ENCODE measurements around the gene PIGK.
A peak's percentile ranks its signal among the peaks of the same experiment; 100 is the strongest.
"Not testable (repeated sequence)": the region's sequence is repeated elsewhere in the genome, so short reads cannot be mapped to it uniquely, and the experiment has no call there.

PIGK gene

GRCh38 chr1:77168358-77168757, 50.9 kb downstream of the PIGK start:
- DNase-seq (ENCODE audit: insufficient read length, low spot score) = no peak
- no peak for TF ChIP-seq POLR2A (IDR thresholded peaks at IDR 0.05; ENCODE audit: low read depth, low read length)
- peak; percentile 36 for FAIRE-seq

- no peak for FAIRE-seq
- no peak for DNase-seq (ENCODE audit: insufficient read length, low spot score)
- TF ChIP-seq POLR2A (IDR thresholded peaks at IDR 0.05; ENCODE audit: low read depth, low read length) = no peak
Observed at GRCh38 chr1:77164434-77164944, 54.7 kb downstream of the PIGK start.

- FAIRE-seq; DNase-seq (ENCODE audit: insufficient read length, low spot score): not testable (repeated sequence)
Observed at GRCh38 chr1:77159706-77160105, 59.5 kb downstream of the PIGK start.

- DNase-seq (ENCODE audit: insufficient read length, low spot score) (no peak), FAIRE-seq (no peak)
- no peak for TF ChIP-seq POLR2A (IDR thresholded peaks at IDR 0.05; ENCODE audit: low read depth, low read length)
Observed at GRCh38 chr1:77156214-77156613, 63.0 kb downstream of the PIGK start.

GRCh38 chr1:77146270-77146669, 73.0 kb downstream of the PIGK start:
- DNase-seq (ENCODE audit: insufficient read length, low spot score) (no peak), FAIRE-seq (no peak)
- TF ChIP-seq POLR2A (IDR thresholded peaks at IDR 0.05; ENCODE audit: low read depth, low read length) = no peak

- TF ChIP-seq POLR2A (IDR thresholded peaks at IDR 0.05; ENCODE audit: low read depth, low read length) = no peak
- no peak for DNase-seq (ENCODE audit: insufficient read length, low spot score)
- no peak for FAIRE-seq
Observed at GRCh38 chr1:77143529-77144121, 75.6 kb downstream of the PIGK start.

- no peak for DNase-seq (ENCODE audit: insufficient read length, low spot score)
- TF ChIP-seq POLR2A (IDR thresholded peaks at IDR 0.05; ENCODE audit: low read depth, low read length) = no peak
- no peak for FAIRE-seq
Observed at GRCh38 chr1:77139389-77139788, 79.8 kb downstream of the PIGK start.

- DNase-seq (ENCODE audit: insufficient read length, low spot score) (no peak), FAIRE-seq (peak; percentile 67)
- TF ChIP-seq POLR2A (IDR thresholded peaks at IDR 0.05; ENCODE audit: low read depth, low read length) = no peak
Observed at GRCh38 chr1:77134359-77134758, 84.9 kb downstream of the PIGK start.

GRCh38 chr1:77133731-77134358, 85.4 kb downstream of the PIGK start:
- TF ChIP-seq POLR2A (IDR thresholded peaks at IDR 0.05; ENCODE audit: low read depth, low read length) = no peak
- DNase-seq (ENCODE audit: insufficient read length, low spot score) (no peak), FAIRE-seq (no peak)

GRCh38 chr1:77126307-77126706, 92.9 kb downstream of the PIGK start:
- FAIRE-seq = peak; percentile 92
- peak; percentile 6 for DNase-seq (ENCODE audit: insufficient read length, low spot score)
- no peak for TF ChIP-seq POLR2A (IDR thresholded peaks at IDR 0.05; ENCODE audit: low read depth, low read length)

GRCh38 chr1:77121503-77121902, 97.7 kb downstream of the PIGK start:
- no peak for DNase-seq (ENCODE audit: insufficient read length, low spot score)
- no peak for TF ChIP-seq POLR2A (IDR thresholded peaks at IDR 0.05; ENCODE audit: low read depth, low read length)
- no peak for FAIRE-seq

- FAIRE-seq (no peak), DNase-seq (ENCODE audit: insufficient read length, low spot score) (no peak)
- no peak for TF ChIP-seq POLR2A (IDR thresholded peaks at IDR 0.05; ENCODE audit: low read depth, low read length)
Observed at GRCh38 chr1:77120950-77121349, 98.3 kb downstream of the PIGK start.

- FAIRE-seq (no peak), DNase-seq (ENCODE audit: insufficient read length, low spot score) (no peak)
- no peak for TF ChIP-seq POLR2A (IDR thresholded peaks at IDR 0.05; ENCODE audit: low read depth, low read length)
Observed at GRCh38 chr1:77118712-77119111, 100.5 kb downstream of the PIGK start.

- no peak for FAIRE-seq
Observed at GRCh38 chr1:77104672-77105071, 114.6 kb downstream of the PIGK start.

GRCh38 chr1:77103486-77103885, 115.7 kb downstream of the PIGK start:
- FAIRE-seq = no peak
- TF ChIP-seq POLR2A (IDR thresholded peaks at IDR 0.05; ENCODE audit: low read depth, low read length) = no peak

More at GRCh38 chr1:77104672-77105071, 114.6 kb downstream of the PIGK start:
- no peak for DNase-seq (ENCODE audit: insufficient read length, low spot score)
- TF ChIP-seq POLR2A (IDR thresholded peaks at IDR 0.05; ENCODE audit: low read depth, low read length) = no peak

More at GRCh38 chr1:77103486-77103885, 115.7 kb downstream of the PIGK start:
- no peak for DNase-seq (ENCODE audit: insufficient read length, low spot score)
